Tibial nerve (tissue), 4 donors: ENCODE results near the gene DHRS1.

Experiments
- CTCF ChIP-seq, 5 experiments: fragments of 200-600 bp in 3 of 5; fragments of 450-650 bp in 2 of 5; sonication (generic) in 3 of 5; IDR thresholded peaks; one replicate each; pipeline ENCODE4 v1.5.1; 2016 to 2019; ENCODE audit warnings: antibody characterized with exemption in 5 of 5, mild to moderate bottlenecking in 3 of 5, moderate library complexity in 2 of 5
- EP300 ChIP-seq, 2 donors: sonication (generic); formaldehyde crosslinking; IDR thresholded peaks; one replicate each; pipeline ENCODE4 v1.6.1; 2017; ENCODE audit warnings: antibody characterized with exemption in 2 of 2, mild to moderate bottlenecking in 1 of 2
- POLR2A ChIP-seq, 2 donors: fragments of 450-650 bp; IDR thresholded peaks; one replicate each; pipeline ENCODE4 v1.6.1; 2017; ENCODE audit warnings: antibody characterized with exemption in 2 of 2, mild to moderate bottlenecking in 2 of 2, moderate library complexity in 2 of 2

GRCh38 chr14:24315807-24316596 lies 16.4 kb upstream of the DHRS1 start:
- TF ChIP-seq CTCF (IDR thresholded peaks at IDR 0.05), result peak in 3 of 5 experiments; percentile 6 to 44 (median 23)
- no peak for TF ChIP-seq POLR2A (IDR thresholded peaks at IDR 0.05)
- TF ChIP-seq EP300 (IDR thresholded peaks at IDR 0.05), result no peak
